SJSA1 (cell line): ENCODE measurements around the gene LRPPRC. TPM values are rescaled to one million over a fixed set of nuclear protein-coding genes. Genes with fewer than 3 reads are reported as not detected.

ENCODE experiments used
- DNase-seq, 2 experiments: peaks; one replicate each; pipeline ENCODE4 v3.0.0-alpha.2; 2015 to 2020; ENCODE audit warnings: low spot score in 2 of 2, low read depth in 1 of 2
- H3K27ac ChIP-seq: fragments of 250-450 bp; sonication (Bioruptor Pico); 2 replicates; pipeline ENCODE4 v1.5.1; 2020; ENCODE audit warnings: mild to moderate bottlenecking, moderate library complexity
- H3K27me3 ChIP-seq: fragments of 250-450 bp; sonication (Bioruptor Pico); replicated peaks from 2 replicates; pipeline ENCODE4 v1.5.1; 2020; ENCODE audit warnings: mild to moderate bottlenecking, moderate library complexity
- H3K36me3 ChIP-seq: fragments of 250-450 bp; sonication (Bioruptor Pico); 2 replicates; pipeline ENCODE4 v1.5.1; 2020; ENCODE audit warnings: mild to moderate bottlenecking
- H3K4me1 ChIP-seq: fragments of 250-450 bp; sonication (Bioruptor Pico); replicated peaks from 2 replicates; pipeline ENCODE4 v1.6.1; 2021; ENCODE audit warnings: mild to moderate bottlenecking
- H3K4me3 ChIP-seq: fragments of 250-450 bp; sonication (Bioruptor Pico); 2 replicates; pipeline ENCODE4 v1.5.1; 2020; ENCODE audit warnings: mild to moderate bottlenecking
- H3K9me3 ChIP-seq: fragments of 250-450 bp; sonication (Bioruptor Pico); replicated peaks from 2 replicates; pipeline ENCODE4 v1.5.1; 2020; ENCODE audit warnings: mild to moderate bottlenecking
- total RNA-seq: library from RNA; depleted of rRNA; stranded (reverse); fragments of >200 nt; shearing (Covaris generic); gene quantifications from 2 replicates; pipeline ENCODE4 v1.2.3, GENCODE V29; 2014

The LRPPRC gene
- total RNA-seq, 1 experiment from 2014 or later: 50.7 TPM

GRCh38 chr2:43851011-43851980 is 144.5 kb downstream of the LRPPRC start:
- Histone ChIP-seq H3K27ac (no peak overlapping the region), H3K27me3 (peaks cover 11% of the 10 kb centered on the region), H3K4me3 (no peak overlapping the region), H3K4me1 (no peaks in the 10 kb centered on the region; the same call in 1 of the 2 replicates), H3K9me3 (no peaks in the 10 kb centered on the region), H3K36me3 (no peaks in the 10 kb centered on the region)
- no peak for DNase-seq

GRCh38 chr2:43848214-43848613 is 147.6 kb downstream of the LRPPRC start:
- H3K4me3 ChIP-seq: no peak overlapping the region
- H3K9me3 ChIP-seq: no peaks in the 10 kb centered on the region
- no peaks in the 10 kb centered on the region; the same call in 1 of the 2 replicates for H3K4me1 ChIP-seq
- peak in 1 of 2 experiments; percentile 7 for DNase-seq
- H3K27me3 ChIP-seq: peaks cover 3% of the 10 kb centered on the region; the same call in 1 of the 2 replicates
- no peaks in the 10 kb centered on the region for H3K36me3 ChIP-seq
- H3K27ac ChIP-seq: no peak overlapping the region

- Histone ChIP-seq H3K27ac (no peak overlapping the region), H3K9me3 (no peaks in the 10 kb centered on the region), H3K27me3 (peaks cover 8% of the 10 kb centered on the region; the same call in 1 of the 2 replicates), H3K36me3 (no peaks in the 10 kb centered on the region), H3K4me3 (no peak overlapping the region), H3K4me1 (no peaks in the 10 kb centered on the region; the same call in 1 of the 2 replicates)
- DNase-seq: no peak
Measured at GRCh38 chr2:43846140-43846793, 149.5 kb downstream of the LRPPRC start.

GRCh38 chr2:43845181-43845580 is 150.6 kb downstream of the LRPPRC start:
- Histone ChIP-seq H3K9me3 (no peaks in the 10 kb centered on the region), H3K4me3 (no peak overlapping the region), H3K27me3 (peaks cover 8% of the 10 kb centered on the region; the same call in 1 of the 2 replicates), H3K27ac (no peak overlapping the region), H3K4me1 (no peaks in the 10 kb centered on the region; the same call in 1 of the 2 replicates), H3K36me3 (no peaks in the 10 kb centered on the region)
- no peak for DNase-seq

GRCh38 chr2:43842866-43843226 is 152.9 kb downstream of the LRPPRC start:
- DNase-seq: no peak
- Histone ChIP-seq H3K27me3 (peaks cover 8% of the 10 kb centered on the region; the same call in 1 of the 2 replicates), H3K27ac (no peak overlapping the region)

GRCh38 chr2:43841949-43842865 is 153.6 kb downstream of the LRPPRC start:
- H3K27ac ChIP-seq: no peak overlapping the region
- no peaks in the 10 kb centered on the region for H3K36me3 ChIP-seq
- H3K4me1 ChIP-seq: no peaks in the 10 kb centered on the region
- H3K27me3 ChIP-seq: peaks cover 8% of the 10 kb centered on the region; the same call in 1 of the 2 replicates
- no peak for DNase-seq
- H3K9me3 ChIP-seq: no peaks in the 10 kb centered on the region
- no peak overlapping the region for H3K4me3 ChIP-seq

More at GRCh38 chr2:43842866-43843226, 152.9 kb downstream of the LRPPRC start:
- no peaks in the 10 kb centered on the region for H3K9me3 ChIP-seq
- H3K4me3 ChIP-seq: no peak overlapping the region
- H3K36me3 ChIP-seq: no peaks in the 10 kb centered on the region
- H3K4me1 ChIP-seq: no peaks in the 10 kb centered on the region

GRCh38 chr2:43840965-43841364 is 154.8 kb downstream of the LRPPRC start:
- Histone ChIP-seq H3K4me3 (no peak overlapping the region), H3K4me1 (no peaks in the 10 kb centered on the region), H3K36me3 (no peaks in the 10 kb centered on the region), H3K27me3 (peaks cover 8% of the 10 kb centered on the region; the same call in 1 of the 2 replicates), H3K9me3 (no peaks in the 10 kb centered on the region), H3K27ac (no peak overlapping the region)
- no peak for DNase-seq

- peaks cover 8% of the 10 kb centered on the region for H3K27me3 ChIP-seq
Measured at GRCh38 chr2:43839776-43840564, 155.8 kb downstream of the LRPPRC start.

GRCh38 chr2:43838560-43839267 is 157.1 kb downstream of the LRPPRC start, which contains the start of the genes ABCG5 and ABCG8:
ABCG5 (minus strand) TSS chr2:43838839; CDS start chr2:43838679, 160 bp downstream.
ABCG8 (plus strand) TSS chr2:43838971; CDS start chr2:43839054, 83 bp downstream.
- peaks cover 14% of the 10 kb centered on the region for H3K27me3 ChIP-seq
- H3K9me3 ChIP-seq: no peaks in the 10 kb centered on the region
- no peaks in the 10 kb centered on the region for H3K4me1 ChIP-seq
- DNase-seq: peak in 1 of 2 experiments; percentile 33
- H3K36me3 ChIP-seq: no peaks in the 10 kb centered on the region
- H3K27ac ChIP-seq: no peak within 1 kb of the TSS
- H3K4me3 ChIP-seq: no peak within 1 kb of the TSS

More at GRCh38 chr2:43839776-43840564, 155.8 kb downstream of the LRPPRC start:
- H3K36me3 ChIP-seq: no peaks in the 10 kb centered on the region
- no peaks in the 10 kb centered on the region for H3K4me1 ChIP-seq
- peak in 1 of 2 experiments; percentile 22 for DNase-seq
- no peak overlapping the region for H3K27ac ChIP-seq
- no peaks in the 10 kb centered on the region for H3K9me3 ChIP-seq
- H3K4me3 ChIP-seq: no peak overlapping the region

GRCh38 chr2:43837831-43838559 is 157.8 kb downstream of the LRPPRC start:
- Histone ChIP-seq H3K36me3 (no peaks in the 10 kb centered on the region), H3K9me3 (no peaks in the 10 kb centered on the region), H3K4me3 (no peak overlapping the region), H3K27me3 (peaks cover 11% of the 10 kb centered on the region; the same call in 1 of the 2 replicates), H3K4me1 (no peaks in the 10 kb centered on the region), H3K27ac (no peak overlapping the region)
- DNase-seq: peak in 1 of 2 experiments; percentile 29

- Histone ChIP-seq H3K27me3 (peaks cover 13% of the 10 kb centered on the region), H3K27ac (no peak overlapping the region), H3K4me1 (no peaks in the 10 kb centered on the region), H3K36me3 (no peaks in the 10 kb centered on the region), H3K9me3 (no peaks in the 10 kb centered on the region), H3K4me3 (no peak overlapping the region)
- no peak for DNase-seq
Measured at GRCh38 chr2:43837033-43837432, 158.8 kb downstream of the LRPPRC start.
